ENCODE measurements around the gene PON1.

PON1 gene

GRCh38 chr7:95317966-95318365 is 6.4 kb downstream of the PON1 start:
- no peak for DNase-seq (ENCODE audit: low read depth, low spot score)

DNA sequence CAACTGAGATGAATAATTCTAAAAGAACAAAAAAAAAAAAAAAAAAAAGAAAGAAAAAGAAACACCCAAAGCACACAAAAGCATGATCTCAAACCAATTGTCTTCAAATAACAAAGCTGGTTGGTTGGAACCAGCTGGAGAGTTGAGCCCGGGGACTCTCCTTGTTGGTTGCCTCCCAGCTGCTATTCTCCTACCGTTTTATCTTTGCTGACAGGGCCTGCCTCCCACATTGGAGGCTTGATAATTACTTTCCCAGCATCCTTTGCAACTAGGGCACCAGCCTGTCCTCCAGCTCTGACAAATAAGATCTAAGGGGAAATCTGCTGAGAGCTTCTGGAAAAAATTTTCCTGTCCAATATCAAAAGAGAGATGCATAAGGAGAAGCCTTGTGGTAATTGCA is 6.8 kb downstream of the PON1 start:
- no peak for DNase-seq (ENCODE audit: low read depth, low spot score)

GRCh38 chr7:95316588-95316987 is 7.7 kb downstream of the PON1 start:
- no peak for DNase-seq (ENCODE audit: low read depth, low spot score)

DNA sequence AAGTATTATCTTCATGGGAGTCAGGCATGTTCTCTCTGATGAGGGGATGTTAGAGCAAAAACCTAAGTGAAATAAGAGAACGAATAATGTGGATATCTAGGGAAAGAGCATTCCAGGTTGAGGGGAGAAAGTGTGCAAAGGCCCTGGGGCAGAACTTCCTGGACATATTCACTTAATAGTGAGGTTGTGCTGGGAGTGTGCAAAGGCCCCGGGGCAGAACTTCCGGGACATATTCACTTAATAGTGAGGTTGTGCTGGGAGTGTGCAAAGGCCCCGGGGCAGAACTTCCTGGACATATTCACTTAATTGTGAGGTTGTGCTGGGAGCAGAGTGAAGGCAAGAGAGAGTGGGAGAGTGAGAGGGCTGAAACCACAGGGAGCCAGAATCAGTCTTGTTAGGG is 11.8 kb downstream of the PON1 start:
- no peak for DNase-seq (ENCODE audit: low read depth, low spot score)

- no peak for DNase-seq (ENCODE audit: low read depth, low spot score)
Measured at GRCh38 chr7:95311389-95311788, 12.9 kb downstream of the PON1 start.

GRCh38 chr7:95309951-95310350 is 14.4 kb downstream of the PON1 start:
- no peak for DNase-seq (ENCODE audit: low read depth, low spot score)

DNA sequence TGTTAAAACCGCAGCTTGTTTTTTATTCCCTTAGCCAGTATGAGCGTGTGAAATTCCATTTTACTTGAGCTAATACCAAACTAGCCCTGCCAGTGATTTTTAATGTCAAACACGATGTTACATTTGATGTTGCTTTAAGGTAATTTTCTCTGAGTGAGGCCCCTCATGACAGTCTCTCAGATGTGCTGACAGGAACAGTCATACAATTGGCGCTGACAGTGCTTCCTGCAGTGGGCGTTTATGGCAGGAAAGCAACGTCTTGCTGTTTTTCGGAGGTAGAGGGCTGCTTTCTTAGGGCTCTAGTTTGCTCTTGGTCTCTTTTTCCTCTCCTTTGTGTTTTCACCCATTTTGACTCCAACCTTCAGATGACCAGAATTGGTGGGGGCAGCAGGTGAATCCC is 19.3 kb downstream of the PON1 start:
- DNase-seq (ENCODE audit: low read depth, low spot score), result no peak

- DNase-seq (ENCODE audit: low read depth, low spot score), result no peak
Measured at GRCh38 chr7:95303013-95303905, 21.1 kb downstream of the PON1 start.

GRCh38 chr7:95298091-95298490 is 26.2 kb downstream of the PON1 start:
- DNase-seq (ENCODE audit: low read depth, low spot score), result no peak

DNA sequence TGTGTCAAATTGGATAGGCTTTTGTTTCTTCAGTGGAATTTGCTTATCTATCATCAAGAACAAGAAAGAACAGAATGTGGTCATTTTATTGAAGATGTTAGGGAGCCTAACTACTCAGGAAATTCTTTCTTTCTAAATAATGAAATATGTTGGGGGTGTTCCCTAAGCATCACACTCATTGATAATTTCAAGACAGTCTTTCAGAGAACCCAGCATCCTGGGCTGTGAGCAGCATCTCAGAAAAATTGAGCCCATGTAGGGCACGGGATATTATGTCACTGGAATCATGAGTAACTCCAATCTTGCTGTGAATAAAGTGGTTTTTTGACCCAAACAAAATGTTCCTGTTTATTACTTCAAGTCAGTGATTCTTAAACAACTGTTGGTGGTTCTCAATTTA is 27.3 kb downstream of the PON1 start:
- DNase-seq (ENCODE audit: low read depth, low spot score), result no peak

- no peak for DNase-seq (ENCODE audit: low read depth, low spot score)
Measured at GRCh38 chr7:95296456-95296855, 27.9 kb downstream of the PON1 start.

- no peak for DNase-seq (ENCODE audit: low read depth, low spot score)
Measured at GRCh38 chr7:95295397-95295796, 28.9 kb downstream of the PON1 start.

- no peak for DNase-seq (ENCODE audit: low read depth, low spot score)
Measured at GRCh38 chr7:95290166-95290830, 34.0 kb downstream of the PON1 start.

DNA sequence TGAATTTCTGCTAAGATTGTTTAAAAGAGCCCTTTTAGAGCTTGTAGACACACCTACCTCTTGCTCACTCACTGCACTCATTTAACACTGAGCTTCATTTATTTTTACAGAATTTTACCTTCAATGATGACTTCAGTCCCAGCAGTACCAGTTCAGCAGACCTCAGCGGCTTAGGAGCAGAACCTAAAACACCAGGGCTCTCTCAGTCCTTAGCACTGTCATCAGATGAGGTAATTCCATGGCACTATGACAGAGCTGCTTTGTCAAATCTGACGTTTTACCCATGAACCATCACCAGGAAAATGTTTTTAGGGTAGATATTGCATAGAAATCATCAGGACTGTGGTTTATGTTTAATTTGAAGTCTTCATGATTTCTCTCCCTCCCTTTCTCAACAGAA is 38.2 kb downstream of the PON1 start:
- no peak for DNase-seq (ENCODE audit: low read depth, low spot score)

GRCh38 chr7:95279417-95279816 is 44.9 kb downstream of the PON1 start:
- DNase-seq (ENCODE audit: low read depth, low spot score), result no peak

DNA sequence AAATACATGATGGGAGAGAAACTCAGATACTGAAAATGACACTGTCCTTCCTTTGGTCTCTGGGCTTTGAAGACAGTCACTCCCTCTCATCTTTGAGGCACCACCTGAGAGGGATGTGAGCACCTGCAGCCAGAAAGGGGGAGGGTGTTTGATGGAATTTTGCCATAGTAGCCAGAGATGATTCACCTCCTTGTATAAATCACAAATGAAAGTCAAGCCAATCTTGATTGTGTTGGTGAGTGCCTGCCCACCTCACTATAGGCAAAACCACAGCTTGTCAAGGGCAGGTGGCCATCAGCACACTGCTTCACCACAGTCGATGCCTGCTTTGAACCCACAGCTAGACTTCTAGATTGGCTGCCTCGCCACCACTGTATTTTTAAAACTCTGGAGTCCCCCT is 48.2 kb downstream of the PON1 start:
- no peak for DNase-seq (ENCODE audit: low read depth, low spot score)

GRCh38 chr7:95269640-95270039 is 54.7 kb downstream of the PON1 start:
- no peak for DNase-seq (ENCODE audit: low read depth, low spot score)

GRCh38 chr7:95267754-95268153 is 56.6 kb downstream of the PON1 start:
- DNase-seq (ENCODE audit: low read depth, low spot score), result no peak

DNA sequence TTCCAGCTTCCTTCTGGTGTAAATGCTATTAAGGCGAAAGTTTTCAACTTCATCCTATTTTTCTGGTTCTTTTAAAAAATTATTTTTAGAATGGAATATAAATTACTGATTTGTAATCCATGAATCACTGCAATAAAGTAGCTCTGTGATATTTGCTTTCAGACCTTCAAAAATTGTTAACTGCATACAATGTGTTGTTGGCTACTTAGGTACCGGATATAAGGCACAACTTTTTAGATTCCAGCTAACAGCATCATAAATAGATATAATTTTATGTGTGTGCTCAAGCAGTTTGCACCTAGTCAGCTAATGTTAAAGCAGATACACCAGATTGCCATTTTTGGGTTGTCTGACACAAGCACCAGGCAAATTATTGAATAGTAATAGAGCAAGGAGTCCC is 58.7 kb downstream of the PON1 start:
- no peak for DNase-seq (ENCODE audit: low read depth, low spot score)

DNA sequence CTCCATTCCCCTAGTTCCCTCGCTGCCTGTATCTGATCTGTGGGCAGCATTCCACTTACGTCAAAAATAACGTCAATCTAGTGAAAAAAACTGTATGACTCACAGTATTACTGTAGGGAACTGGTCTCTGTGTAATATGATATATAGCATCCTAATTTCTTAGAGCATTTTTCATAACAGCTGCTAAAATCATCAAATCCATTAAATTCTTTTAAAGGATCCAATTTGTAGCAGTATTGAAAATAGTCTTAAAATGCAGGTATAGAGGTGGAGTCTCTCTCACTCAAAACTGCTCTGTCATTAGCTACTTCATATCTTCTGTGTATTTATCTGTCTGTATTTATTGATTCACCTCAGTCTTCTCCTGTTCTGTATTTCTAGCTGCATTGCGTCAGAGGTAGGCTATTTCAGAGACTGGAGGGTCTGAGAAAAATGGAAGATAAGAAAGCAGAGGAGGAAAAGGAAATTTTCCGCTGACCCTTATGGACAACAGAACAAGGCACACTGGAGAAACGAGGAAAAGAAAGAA is 59.9 kb downstream of the PON1 start:
- no peak for DNase-seq (ENCODE audit: low read depth, low spot score)

DNA sequence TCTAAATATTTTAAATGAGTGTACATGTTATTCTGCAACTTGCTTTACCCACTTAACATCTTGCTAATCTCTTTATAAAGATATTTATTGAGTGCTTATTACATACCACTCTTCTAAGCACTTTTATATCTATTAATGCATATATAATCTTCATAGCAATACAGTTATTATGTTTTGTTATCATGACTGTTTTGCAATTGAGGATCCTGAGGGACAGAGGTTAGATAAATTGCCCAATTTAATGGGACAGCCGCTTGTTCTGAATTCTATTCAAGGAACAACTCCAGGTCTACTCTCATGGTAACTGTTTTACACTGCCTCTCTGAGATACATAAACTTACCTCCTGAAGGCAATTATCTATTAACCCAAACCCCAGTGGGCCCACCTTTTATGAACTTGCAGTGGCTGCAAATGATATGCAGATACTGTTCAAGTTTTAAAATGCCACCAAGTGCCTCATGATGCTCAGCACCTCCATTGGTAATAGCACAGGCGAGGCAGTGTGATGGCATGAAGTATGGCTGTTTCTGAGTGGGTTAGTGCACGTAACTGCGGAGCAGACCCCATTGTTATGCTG is 60.5 kb downstream of the PON1 start:
- DNase-seq (ENCODE audit: low read depth, low spot score), result no peak

DNA sequence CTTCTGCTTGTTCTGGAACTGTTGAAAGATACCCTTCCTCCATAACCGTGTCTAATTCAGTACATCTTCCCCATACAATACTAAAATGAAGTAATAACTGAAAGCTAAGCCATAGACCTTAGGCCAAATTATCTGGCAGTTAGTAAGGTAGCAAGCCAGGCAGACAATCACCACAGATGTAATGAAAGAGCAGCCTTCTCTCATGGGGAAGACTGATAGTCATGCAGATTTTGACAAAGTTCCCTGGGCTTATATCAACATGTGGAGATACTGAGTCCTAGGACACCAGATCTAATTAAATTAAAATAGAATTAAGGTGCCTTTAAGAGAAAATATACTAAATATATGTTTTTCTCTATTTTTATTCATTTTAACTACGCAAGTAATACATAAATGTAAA is 61.5 kb downstream of the PON1 start:
- DNase-seq (ENCODE audit: low read depth, low spot score), result no peak
